Lung microvascular endothelial cell (primary cell): ENCODE measurements around the gene MBD1. TPM values are rescaled to one million over a fixed set of nuclear protein-coding genes. Genes with fewer than 3 reads are reported as not detected.
"Not testable (repeated sequence)": the region's sequence is repeated elsewhere in the genome, so short reads cannot be mapped to it uniquely, and the experiment has no call there.

Experiments
- DNase-seq, 2 donors: peaks; one replicate each; pipeline versions ENCODE4 v3.0.0 to v3.0.0-alpha.2; 2010; ENCODE audit warnings: low read depth in 2 of 2
- total RNA-seq: library from RNA; depleted of rRNA; stranded (reverse); fragments of >200 nt; gene quantifications from 2 replicates; pipeline ENCODE4 v1.2.1, GENCODE V29; 2014

The MBD1 gene, protein sequence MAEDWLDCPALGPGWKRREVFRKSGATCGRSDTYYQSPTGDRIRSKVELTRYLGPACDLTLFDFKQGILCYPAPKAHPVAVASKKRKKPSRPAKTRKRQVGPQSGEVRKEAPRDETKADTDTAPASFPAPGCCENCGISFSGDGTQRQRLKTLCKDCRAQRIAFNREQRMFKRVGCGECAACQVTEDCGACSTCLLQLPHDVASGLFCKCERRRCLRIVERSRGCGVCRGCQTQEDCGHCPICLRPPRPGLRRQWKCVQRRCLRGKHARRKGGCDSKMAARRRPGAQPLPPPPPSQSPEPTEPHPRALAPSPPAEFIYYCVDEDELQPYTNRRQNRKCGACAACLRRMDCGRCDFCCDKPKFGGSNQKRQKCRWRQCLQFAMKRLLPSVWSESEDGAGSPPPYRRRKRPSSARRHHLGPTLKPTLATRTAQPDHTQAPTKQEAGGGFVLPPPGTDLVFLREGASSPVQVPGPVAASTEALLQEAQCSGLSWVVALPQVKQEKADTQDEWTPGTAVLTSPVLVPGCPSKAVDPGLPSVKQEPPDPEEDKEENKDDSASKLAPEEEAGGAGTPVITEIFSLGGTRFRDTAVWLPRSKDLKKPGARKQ
- 25.7 and 44.4 TPM in 2 replicates for total RNA-seq

DNA sequence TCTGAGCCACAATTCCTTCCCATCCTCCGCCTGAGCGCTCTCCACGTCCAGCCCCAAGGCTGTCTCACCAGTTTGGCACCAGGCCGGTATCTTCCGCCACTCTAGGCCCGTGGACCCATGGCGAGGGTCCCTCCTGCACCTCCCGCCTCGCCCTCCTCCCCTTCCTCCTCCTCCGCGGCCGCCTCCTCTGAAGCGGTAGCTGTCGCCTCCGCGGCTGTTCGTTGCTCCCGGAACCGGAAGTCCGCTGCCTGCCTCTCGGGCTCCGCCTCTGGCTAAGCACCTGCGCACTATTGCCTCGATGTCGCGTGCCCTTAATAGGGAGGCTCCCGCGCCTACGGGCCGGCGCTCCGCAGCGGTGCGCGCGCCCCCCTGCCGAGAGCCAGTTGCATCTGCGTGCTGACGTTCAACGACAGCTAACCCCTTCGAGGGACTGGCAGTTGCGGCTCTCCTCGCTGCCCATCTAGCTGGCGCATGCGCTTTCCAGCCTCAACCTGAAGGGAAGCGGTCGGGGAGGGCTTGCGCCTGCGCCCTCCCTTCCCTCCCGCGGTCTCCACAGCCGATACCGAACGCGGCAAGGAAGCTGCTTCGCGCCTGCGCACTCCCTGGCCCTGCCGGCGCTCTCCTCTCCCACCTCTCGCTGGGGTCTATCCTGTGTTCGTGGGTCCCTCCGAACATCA, at the start of gene MBD1:
Gene MBD1, minus strand, starts transcription at position 229 of the 677 bp plus-strand sequence. CDS start 1,531 bp downstream, outside the sequence.
- DNase-seq, result peak; percentile 99

DNA sequence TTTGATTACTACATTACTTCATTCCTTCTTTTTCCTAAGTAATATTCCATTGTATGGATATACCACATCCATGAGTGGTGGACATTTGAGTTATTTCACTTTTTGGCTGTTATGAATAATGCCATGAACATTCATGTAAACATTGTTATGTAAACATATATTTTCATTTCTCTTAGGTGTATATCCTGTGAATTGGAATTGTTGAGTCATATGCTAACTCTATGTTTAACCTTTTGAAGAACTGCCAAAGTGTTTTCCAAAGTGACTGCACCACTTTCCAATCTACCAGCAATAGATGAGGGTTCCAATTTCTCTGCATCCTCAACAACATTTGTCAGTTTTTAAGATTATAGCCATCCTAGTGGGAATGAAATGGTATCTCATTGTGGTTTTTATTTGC, 48.9 kb upstream of the MBD1 start:
- DNase-seq, result no peak

DNA sequence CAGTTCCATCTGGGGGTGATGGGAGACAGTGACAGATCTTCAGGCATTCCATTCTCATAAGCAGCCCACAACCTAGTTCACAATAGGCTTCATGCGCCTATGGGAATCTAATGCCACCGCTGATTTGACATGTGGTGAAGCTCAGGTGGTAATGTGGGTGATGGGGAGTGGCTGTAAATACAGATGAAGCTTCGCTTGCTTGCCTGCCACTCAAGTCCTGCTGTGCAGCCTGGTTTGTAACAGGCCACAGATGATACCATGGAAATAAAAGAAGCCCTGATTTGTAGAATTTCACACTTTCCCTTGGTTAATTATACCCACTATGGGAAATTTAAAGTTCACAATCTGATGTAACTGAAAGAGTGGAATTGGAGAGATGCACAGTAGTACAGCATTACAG, 46.7 kb upstream of the MBD1 start:
- DNase-seq, result no peak

DNA sequence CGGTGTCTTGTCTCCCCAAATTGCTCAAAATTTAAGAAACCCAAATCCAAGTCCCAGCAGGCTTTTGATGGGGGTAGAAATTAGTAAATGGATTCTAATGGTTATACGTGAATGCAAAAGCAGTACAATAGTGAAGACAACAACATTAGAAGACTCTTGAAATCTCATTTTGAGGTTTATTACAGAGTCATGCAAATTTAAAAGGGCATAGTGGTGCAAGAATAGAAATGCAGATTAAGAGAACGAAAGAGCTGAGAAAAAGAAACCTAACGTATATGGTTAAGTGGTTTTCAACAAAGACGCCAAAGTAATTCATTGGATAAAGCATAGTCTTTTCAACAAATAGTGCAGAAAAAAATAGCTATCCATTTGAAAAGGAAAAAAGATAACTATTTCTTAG, 39.4 kb upstream of the MBD1 start:
- no peak for DNase-seq

DNA sequence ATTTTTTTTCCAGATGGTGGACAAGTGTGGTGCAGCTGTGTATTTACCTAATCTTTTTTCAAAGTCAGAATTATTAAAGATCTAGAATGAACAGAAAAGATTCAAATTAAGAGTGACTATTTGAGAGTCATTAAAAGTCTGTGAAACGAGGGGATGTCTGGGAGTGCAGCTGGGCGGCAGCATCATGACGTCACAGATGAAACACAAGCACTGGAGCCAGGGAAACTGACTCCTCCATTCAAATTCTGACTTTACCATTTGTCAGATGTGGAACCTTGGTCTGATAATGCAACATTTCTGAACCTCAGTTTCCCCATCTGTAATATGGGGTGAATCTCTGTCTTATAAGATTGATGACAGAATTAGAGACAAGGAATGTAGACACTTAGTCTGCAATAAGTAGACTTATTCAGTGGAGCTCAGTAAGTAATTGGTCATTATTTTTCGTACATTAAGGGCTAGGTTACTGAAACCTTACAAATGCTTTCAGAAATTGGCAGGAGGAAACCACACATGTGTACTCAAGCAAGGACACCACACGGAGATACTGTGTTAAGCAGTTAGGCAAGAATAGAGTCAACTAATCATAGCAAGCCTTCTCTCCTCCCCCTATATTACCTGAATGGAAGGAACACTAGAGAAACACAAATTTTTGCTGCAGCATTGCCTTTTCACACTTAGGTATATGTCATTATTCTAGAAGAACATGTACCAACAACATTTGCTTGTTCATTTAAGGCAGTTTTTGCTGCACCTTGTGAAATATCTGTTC, 34.0 kb upstream of the MBD1 start:
- no peak for DNase-seq

DNA sequence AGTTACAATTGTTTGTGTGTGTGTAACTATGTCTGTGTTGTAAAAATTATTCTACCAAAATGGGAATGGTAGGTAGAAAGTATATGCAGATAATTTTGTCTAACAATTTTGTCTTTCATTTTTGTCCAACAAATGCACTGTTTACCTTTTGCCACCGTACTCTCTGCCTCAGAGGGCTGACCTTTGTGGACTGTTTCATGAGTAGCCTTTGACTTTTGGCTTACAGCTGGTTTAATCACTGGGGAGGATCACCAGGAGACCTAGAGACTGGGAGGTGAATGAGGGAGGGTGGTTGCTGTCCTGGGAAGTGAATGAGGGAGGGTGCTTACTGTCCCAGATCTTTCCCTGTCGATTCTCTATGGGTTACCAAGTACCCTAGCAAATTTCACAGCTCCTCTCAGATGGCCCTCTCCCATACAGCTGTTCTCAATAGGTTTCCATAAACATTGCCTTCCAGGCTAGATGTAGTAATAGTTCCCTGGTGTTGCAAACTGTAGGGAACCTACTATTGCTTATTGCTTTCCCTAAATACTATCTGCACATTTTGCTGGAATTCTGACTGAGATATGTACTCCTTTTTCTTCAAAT, 32.6 kb upstream of the MBD1 start:
- DNase-seq, result no peak

DNA sequence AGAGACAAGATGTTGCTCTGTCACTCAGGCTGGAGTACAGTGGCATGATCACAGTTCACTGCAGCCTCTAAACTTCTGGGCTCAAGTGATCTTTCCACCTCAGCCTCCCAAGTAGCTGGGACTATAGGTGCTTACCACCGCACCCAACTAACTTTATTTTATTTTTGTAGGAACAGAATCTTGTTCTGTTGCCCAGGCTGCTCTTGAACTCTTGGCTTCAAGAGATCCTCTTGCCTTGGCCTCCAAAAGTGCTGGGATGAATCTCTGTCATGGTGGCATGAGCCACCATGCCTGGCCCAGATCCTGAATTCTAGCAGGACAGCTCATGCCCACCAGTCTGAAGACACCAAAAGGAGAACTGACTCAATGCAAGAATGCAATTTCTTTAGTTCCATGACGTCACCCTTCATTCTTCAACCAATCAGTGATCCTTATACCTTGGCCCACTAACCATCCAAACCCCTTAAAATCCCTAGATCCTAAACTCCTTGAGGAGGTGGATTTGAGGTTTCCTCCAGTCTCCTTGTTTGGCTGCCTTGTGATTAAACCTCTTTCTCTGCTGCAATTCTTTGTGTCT, 31.8 kb upstream of the MBD1 start:
- no peak for DNase-seq

DNA sequence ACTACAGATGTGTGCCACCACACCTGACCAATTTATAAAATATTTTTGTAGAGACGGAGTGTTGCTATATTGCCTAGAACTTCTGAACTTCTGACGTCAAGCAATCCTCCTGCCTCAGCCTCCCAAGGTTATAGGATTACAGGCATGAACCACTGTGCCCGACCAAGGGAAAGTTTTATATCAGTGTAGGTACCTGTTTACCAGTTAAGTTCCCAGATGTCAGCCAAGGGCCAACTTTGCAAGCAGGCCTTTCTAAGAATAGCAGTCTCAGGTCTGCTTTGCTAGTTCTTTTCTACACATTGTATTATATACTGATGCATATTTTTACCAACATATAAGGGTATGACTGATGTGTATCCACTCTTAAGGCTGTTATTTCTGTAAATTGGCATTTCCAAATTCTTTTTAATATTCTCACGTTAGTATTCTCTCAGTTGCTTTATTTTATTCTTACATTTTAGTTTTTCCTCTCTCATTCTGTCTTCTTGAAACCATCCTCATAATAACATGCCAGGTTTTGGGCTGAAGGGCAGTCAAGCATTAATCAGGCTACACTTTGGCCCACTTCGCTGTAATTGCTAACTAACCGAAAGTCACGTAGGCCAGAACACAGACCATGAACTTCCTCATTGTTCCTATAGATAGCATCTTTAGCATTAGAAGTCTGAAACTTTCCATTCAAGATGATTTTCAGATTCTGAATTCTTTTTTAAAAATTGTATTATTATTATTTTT, 31.1 kb upstream of the MBD1 start:
- DNase-seq, result no peak

DNA sequence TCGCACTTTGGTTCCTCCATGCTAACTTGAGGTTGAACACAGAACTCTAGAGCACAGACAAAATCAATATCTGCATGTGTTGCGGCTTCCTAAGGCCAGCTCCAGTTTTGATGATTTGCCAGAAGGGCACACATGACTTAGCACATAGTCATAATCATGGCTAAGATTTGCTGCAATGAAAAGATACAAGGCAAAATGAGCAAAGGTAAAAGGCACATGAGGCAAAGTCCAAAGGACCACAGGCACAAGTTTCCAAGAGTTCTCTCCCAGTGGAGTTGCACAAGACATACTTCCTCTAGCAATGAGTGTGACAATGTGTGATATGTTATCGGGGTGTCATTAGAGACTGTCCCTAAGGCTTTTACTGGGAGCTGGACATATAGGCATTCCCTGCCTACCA, 30.3 kb upstream of the MBD1 start:
- no peak for DNase-seq

DNA sequence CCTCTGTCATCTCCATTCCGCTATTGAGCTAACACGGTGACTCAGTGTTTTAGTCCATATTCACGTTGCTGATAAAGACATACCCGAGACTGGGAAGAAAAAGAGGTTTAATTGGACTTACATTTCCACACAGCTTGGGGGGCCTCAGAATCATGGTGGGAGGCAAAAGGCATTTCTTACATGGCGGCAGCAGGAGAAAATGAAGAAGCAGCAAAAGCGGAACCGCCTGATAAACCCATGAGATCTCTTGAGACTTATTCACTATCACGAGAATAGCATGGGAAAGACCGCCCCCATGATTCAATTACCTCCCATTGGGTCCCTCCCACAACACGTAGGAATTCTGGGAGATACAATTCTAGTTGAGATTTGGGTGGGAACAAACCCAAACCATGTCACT, 28.8 kb upstream of the MBD1 start:
- no peak for DNase-seq

DNA sequence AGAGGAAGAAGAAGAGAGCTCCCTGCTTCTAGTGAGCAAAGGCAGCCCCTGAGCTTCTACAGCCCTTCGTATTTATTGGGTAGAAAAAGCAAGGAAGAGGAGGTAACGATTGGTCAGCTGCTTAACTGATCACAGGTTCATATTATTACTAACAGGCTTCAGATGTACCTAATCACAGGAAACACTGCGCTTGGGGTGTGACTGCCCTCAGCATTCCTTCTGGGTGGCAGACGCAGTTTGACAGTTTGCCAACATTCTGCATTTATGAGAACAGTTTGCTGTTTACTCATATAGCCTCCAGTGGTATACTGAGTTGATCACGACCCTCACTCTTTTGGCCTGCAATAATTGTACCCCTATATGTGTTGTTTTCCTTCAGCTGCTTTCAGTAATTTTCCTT, 27.5 kb upstream of the MBD1 start:
- not testable (repeated sequence) for DNase-seq

DNA sequence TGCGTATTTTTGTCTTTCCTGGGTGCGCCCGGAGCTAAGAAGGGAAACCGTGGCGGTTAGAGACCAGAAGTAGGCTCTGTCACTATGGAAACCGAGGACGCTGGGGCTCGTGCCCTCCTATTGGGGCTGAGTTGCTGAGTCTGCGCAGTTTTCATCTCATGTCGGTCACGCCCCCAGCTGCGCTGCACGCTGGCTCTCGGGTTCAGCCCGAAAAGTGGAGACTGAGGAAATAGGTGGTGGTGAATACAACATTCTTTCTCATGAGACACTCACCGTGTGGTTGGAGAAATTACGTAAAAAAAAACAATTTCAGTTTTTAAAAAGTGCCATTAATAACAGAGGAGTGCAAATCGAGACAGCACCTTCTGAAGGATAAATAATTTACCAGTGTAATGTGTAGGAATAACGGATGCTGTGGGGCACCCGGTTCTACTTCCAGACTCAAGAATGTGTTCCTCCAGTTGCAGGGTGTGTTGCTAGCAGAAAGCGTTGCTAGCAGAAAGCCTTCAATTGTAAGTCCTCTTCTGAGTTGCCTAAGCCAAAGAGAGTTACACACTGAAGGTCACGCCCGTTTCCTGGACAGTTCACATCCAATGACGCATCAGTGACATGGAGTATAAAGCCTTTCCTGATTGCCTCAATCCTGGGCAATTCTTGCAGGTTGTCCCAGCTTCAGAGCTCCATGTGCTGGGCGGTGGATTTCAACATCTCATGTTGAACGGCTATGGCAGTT, 26.6 kb upstream of the MBD1 start:
- DNase-seq, result peak; percentile 84 to 86

DNA sequence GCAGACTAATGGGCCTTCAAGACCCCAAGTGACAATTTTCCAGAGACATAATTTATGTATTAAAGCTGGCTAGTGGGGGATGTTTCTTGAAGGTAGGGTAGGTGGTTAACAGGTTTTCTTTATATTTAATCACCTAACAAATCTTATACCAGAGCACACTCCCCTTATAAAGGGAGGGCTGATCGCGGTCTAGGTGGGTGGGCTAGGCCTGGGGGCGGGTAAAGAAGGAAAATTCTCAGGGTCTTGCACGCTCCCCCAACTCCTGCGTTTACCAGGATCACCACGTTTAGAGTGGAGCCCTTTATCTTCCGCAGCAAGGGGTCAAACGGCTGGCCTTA, 26.0 kb upstream of the MBD1 start:
- no peak for DNase-seq

DNA sequence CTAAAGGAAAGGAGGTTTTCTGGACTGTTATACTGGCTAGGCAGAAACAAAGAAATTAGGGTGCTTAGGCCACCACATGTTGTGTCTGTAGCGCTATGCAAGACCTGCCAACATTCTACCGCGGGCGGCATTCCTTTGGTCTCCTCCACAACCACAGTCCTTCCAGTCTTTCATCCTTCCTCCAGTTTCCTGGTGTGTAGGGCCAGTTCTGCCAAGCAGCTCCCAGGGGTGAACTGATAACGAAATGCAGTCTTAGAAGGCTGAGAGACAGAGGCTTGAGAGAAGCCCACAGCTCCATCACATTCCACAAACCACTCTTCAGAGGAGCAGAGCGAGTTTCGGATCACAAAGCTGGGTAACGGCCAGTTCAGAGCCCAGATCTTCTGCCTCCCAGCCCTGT, 25.6 kb upstream of the MBD1 start:
- DNase-seq, result no peak

DNA sequence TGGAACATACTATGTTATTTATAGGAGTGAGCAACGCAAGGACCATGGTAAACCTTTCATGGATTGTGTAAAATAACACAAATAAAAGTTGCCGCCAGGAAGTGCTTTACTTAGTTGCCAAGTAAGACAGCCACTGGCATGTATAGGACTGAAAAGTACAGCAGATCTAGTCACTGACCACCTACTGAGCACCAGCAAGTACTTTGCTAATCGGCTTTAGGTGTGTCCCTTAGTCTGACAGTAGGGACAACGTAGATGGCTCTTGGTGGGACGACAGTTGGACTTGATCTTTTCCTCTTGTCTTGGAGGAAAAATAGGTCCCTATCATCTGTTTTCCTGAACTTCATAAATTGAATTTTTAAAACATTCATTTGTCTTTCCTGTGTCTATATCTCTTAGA, 19.8 kb upstream of the MBD1 start:
- DNase-seq, result no peak

DNA sequence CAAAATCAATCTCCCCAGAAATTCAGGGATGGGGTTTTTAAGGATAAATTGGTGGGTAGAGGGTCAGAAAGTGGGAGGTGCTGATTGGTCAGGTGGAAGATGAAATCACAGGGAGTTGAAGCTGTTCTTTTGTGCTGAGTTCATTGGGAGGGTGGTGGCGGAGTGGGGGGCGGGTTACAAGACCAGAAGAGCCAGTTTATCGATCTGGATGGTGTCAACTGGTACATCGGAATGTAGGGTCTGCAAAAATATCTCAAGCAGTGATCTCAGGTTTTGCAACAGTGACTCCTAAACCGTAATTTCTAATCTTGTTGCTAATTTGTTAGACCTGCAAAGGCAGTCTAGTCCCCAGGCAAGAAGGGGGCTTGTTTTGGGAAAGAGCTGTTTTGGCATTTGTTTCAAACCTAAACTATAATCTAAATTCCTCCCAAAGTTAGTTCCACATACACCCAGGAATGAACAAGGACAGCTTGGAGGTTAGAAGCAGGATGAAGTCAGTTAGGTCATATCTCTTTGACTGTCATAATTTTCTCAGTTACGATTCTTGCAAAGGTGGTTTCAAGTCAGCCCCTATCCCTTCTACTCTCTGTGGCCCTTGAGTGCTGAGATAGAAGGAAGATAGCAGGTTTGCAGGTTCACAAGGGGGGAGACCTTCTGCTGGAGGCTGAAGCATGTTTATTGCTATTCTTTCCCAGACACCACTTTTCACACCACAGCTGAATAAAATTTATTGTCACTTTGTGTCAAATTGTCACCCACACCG, 18.5 kb upstream of the MBD1 start:
- no peak for DNase-seq

DNA sequence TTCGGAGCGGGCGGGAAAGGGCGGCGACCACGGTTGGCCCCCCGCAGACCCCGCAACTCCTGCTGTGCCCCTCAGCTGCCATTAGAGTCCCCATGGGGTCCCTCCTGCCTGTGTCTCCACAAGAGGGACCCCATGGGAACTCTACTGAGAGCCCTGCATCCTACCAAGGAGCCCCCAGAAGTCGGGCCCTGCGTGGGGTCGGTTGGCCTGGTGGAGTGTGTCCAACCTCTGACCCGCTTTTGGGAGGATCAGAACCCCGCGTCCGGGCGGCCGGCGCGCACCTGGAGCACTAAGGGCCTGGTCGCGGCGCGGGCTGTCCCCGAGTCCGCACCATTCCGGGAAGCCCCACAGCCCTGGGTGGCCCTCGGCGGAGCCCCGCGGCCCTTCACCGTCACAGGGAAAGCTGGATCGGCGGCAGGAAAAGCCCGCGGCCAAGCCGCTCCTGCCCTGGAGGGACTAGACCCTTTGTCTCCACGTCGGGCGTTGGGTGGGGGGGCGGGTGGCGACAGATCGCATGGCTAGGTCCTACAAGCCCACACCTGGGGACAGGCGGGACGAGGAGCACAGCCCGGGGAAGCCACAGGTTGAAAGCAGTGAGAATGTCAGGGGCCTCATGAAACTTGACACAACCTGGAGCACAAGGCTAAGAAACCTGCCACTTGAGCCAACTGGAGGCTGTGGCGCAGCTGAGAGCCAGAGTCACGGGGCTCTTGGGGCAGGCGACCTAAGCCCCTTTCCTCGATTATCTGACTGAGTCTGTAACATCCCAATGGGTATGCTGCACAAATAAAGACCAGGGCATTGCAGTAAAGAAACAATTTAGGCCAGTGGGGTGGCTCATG, 17.3 kb upstream of the MBD1 start:
- no peak for DNase-seq
